PC-3 (cell line): ENCODE measurements around the gene VPS37D. TPM values are rescaled to one million over a fixed set of nuclear protein-coding genes. Genes with fewer than 3 reads are reported as not detected.
"Not testable (repeated sequence)": the region's sequence is repeated elsewhere in the genome, so short reads cannot be mapped to it uniquely, and the experiment has no call there.

Source experiments
- ATAC-seq: fragments of 200-7000 bp; cut with Tn5 transposase; 2 replicates; pipeline ENCODE4 v1.9.1; 2020; ENCODE audit warnings: mild to moderate bottlenecking, moderate library complexity
- BruUV-seq: library from RNA; stranded (reverse); fragments of 400-500 nt; replicated peaks from 2 replicates; lab custom pipeline; 2021; lab: Mats Ljungman, UMichigan
- CTCF ChIA-PET: fragments of 300-600 bp; sonication (Branson Sonifier 250); formaldehyde crosslinking; loops from one replicate; lab custom pipeline; 2022; ENCODE audit warnings: antibody characterized with exemption; lab: Charles Lee
- POLR2A ChIA-PET: fragments of 300-600 bp; sonication (Branson Sonifier 250); formaldehyde crosslinking; loops from one replicate; lab custom pipeline; 2022; ENCODE audit warnings: antibody characterized with exemption; ENCODE audit not compliant: unreplicated experiment; lab: Charles Lee
- DNase-seq: peaks from one replicate; pipeline ENCODE4 v3.0.0-alpha.2; 2015
- H2AFZ ChIP-seq: fragments of 300-600 bp; sonication (generic); 2 replicates; pipeline ENCODE4 v1.6.0; 2016; ENCODE audit warnings: antibody characterized with exemption, low read length
- H3F3A ChIP-seq: fragments of 300-600 bp; sonication (generic); one replicate; pipeline ENCODE4 v1.6.0; 2017; ENCODE audit warnings: antibody characterized with exemption, low read length, control low read depth, mild to moderate bottlenecking; ENCODE audit not compliant: unreplicated experiment
- H3K27ac ChIP-seq: fragments of 300-600 bp; sonication (generic); 2 replicates; pipeline ENCODE4 v1.5.1; 2016; ENCODE audit warnings: mild to moderate bottlenecking, low read length
- H3K27me3 ChIP-seq: fragments of 300-600 bp; sonication (generic); 2 replicates; pipeline ENCODE4 v1.6.1; 2016; ENCODE audit warnings: low read length, mixed read lengths
- H3K36me3 ChIP-seq: fragments of 300-600 bp; sonication (generic); 2 replicates; pipeline ENCODE4 v1.6.1; 2016; ENCODE audit warnings: low read depth, mixed run types, low read length, mixed read lengths
- H3K4me1 ChIP-seq: fragments of 300-600 bp; sonication (generic); 2 replicates; pipeline ENCODE4 v1.5.1; 2016; ENCODE audit warnings: low read length; ENCODE audit not compliant: insufficient read depth
- H3K4me2 ChIP-seq: fragments of 300-600 bp; sonication (generic); 2 replicates; pipeline ENCODE4 v1.6.0; 2016; ENCODE audit warnings: low read length
- H3K4me3 ChIP-seq: fragments of 300-600 bp; sonication (generic); 2 replicates; pipeline ENCODE4 v1.5.1; 2016; ENCODE audit warnings: mild to moderate bottlenecking, low read length, mixed read lengths
- H3K79me2 ChIP-seq: fragments of 300-600 bp; sonication (generic); 2 replicates; pipeline ENCODE4 v1.6.1; 2017; ENCODE audit warnings: low read length, mixed read lengths
- H3K9ac ChIP-seq: fragments of 300-600 bp; sonication (generic); 2 replicates; pipeline ENCODE4 v1.6.0; 2016; ENCODE audit warnings: mild to moderate bottlenecking, low read length
- H3K9me2 ChIP-seq: fragments of 300-600 bp; sonication (generic); replicated peaks from 2 replicates; pipeline ENCODE4 v1.6.1; 2016; ENCODE audit warnings: mixed run types, low read length, mixed read lengths
- H3K9me3 ChIP-seq: fragments of 300-600 bp; sonication (generic); 2 replicates; pipeline ENCODE4 v1.6.1; 2016; ENCODE audit warnings: low read length, mixed read lengths
- H4K20me1 ChIP-seq: fragments of 300-600 bp; sonication (generic); 2 replicates; pipeline ENCODE4 v1.6.1; 2016; ENCODE audit warnings: low read length, mixed read lengths
- CTCF ChIP-seq: fragments of 300-600 bp; sonication (generic); conservative IDR thresholded peaks from 2 replicates; pipeline ENCODE4 v1.5.1; 2017; ENCODE audit warnings: antibody characterized with exemption, low read depth, mild to moderate bottlenecking, low read length
- EZH2 ChIP-seq: fragments of 300-600 bp; sonication (generic); IDR thresholded peaks from one replicate; pipeline ENCODE4 v1.6.1; 2017; ENCODE audit warnings: antibody characterized with exemption, mild to moderate bottlenecking, low read length; ENCODE audit not compliant: unreplicated experiment
- EZH2phosphoT487 ChIP-seq: fragments of 300-600 bp; sonication (generic); IDR thresholded peaks from 2 replicates; pipeline ENCODE4 v1.6.1; 2018; ENCODE audit warnings: mild to moderate bottlenecking, antibody characterized with exemption, low read length, borderline replicate concordance
- intact Hi-C: fragments of 100-400 bp; cut with micrococcal nuclease; formaldehyde crosslinking; loops from 2 replicates; pipeline ENCODE4 v1.9.0; 2023
- total RNA-seq: library from RNA; depleted of rRNA; stranded (reverse); fragments of >200 nt; gene quantifications from 2 replicates; pipeline ENCODE4 v1.2.3, GENCODE V29; 2014

VPS37D gene
- total RNA-seq, 1 experiment from 2014 or later = 6.3 TPM

- ChIA-PET CTCF (no interaction called here), POLR2A (no interaction called here)
- ATAC-seq = no peak
- H3K27ac ChIP-seq = no peak overlapping the region
- no peak overlapping the region for H3K4me3 ChIP-seq
- no peak overlapping the region for H3K9ac ChIP-seq
- intact Hi-C loops = no loop called here
- no peaks in the 10 kb centered on the region for H3K9me2 ChIP-seq
- H3K36me3 ChIP-seq = no peaks in the 10 kb centered on the region
- no peak overlapping the region for H3K4me2 ChIP-seq
- H3K27me3 ChIP-seq = peaks cover 11% of the 10 kb centered on the region
- no peak for TF ChIP-seq EZH2
- TF ChIP-seq EZH2phosphoT487 = no peak
- TF ChIP-seq CTCF = no peak
- no peaks in the 10 kb centered on the region for H3F3A ChIP-seq
- no peaks in the 10 kb centered on the region for H4K20me1 ChIP-seq
- no peaks in the 10 kb centered on the region for H3K79me2 ChIP-seq
- BruUV-seq = no TSS peak
- H3K9me3 ChIP-seq = no peaks in the 10 kb centered on the region
- no peak for DNase-seq
- no peak overlapping the region for H2AFZ ChIP-seq
- H3K4me1 ChIP-seq = no peaks in the 10 kb centered on the region
These were observed 17.1 kb upstream of the VPS37D start for GRCh38 chr7:73650524-73650923.

GRCh38 chr7:73652541-73652949 is 15.1 kb upstream of the VPS37D start:
- H3K9me2 ChIP-seq = no peaks in the 10 kb centered on the region
- POLR2A ChIA-PET = no interaction called here
- no peaks in the 10 kb centered on the region for H3F3A ChIP-seq
- H3K4me3 ChIP-seq = no peak overlapping the region
- H3K4me1 ChIP-seq = no peaks in the 10 kb centered on the region
- no peak overlapping the region for H3K9ac ChIP-seq
- H3K4me2 ChIP-seq = no peak overlapping the region
- no peak for DNase-seq
- H3K36me3 ChIP-seq = no peaks in the 10 kb centered on the region
- BruUV-seq = no TSS peak
- ATAC-seq = no peak
- TF ChIP-seq EZH2phosphoT487 = no peak
- no peak for TF ChIP-seq CTCF
- TF ChIP-seq EZH2 = no peak
- no peaks in the 10 kb centered on the region for H3K9me3 ChIP-seq
- intact Hi-C loops = no loop called here
- H3K27ac ChIP-seq = no peak overlapping the region
- CTCF ChIA-PET = no interaction called here
- peaks cover 11% of the 10 kb centered on the region for H3K27me3 ChIP-seq
- no peak overlapping the region for H2AFZ ChIP-seq
- no peaks in the 10 kb centered on the region for H4K20me1 ChIP-seq
- no peaks in the 10 kb centered on the region for H3K79me2 ChIP-seq

- H3K27ac ChIP-seq, H2AFZ ChIP-seq, H3K36me3 ChIP-seq, H4K20me1 ChIP-seq, CTCF ChIA-PET, H3F3A ChIP-seq, H3K9me3 ChIP-seq, DNase-seq, H3K79me2 ChIP-seq, intact Hi-C loops, H3K4me1 ChIP-seq, POLR2A ChIA-PET, H3K9ac ChIP-seq, H3K9me2 ChIP-seq, H3K4me2 ChIP-seq, ATAC-seq, H3K4me3 ChIP-seq, BruUV-seq, H3K27me3 ChIP-seq: not testable (repeated sequence)
These were observed 12.3 kb upstream of the VPS37D start for GRCh38 chr7:73655309-73655708.
